ENCODE data around the gene SNRK.

SNRK gene

GRCh38 chr3:43309372-43310305 is 23.3 kb downstream of the SNRK start:
- no peak for DNase-seq (ENCODE audit: low read depth in 2 of 2)

GRCh38 chr3:43316783-43317460 is 30.6 kb downstream of the SNRK start:
- no peak for DNase-seq (ENCODE audit: low read depth in 2 of 2)

GRCh38 chr3:43317461-43318316 is 31.3 kb downstream of the SNRK start:
- DNase-seq (ENCODE audit: low read depth in 2 of 2) = no peak

- no peak for DNase-seq (ENCODE audit: low read depth in 2 of 2)
Measured at GRCh38 chr3:43319376-43319775, 33.0 kb downstream of the SNRK start.

- no peak for DNase-seq (ENCODE audit: low read depth in 2 of 2)
Measured at GRCh38 chr3:43319794-43320193, 33.5 kb downstream of the SNRK start.

GRCh38 chr3:43320288-43320687 is 33.9 kb downstream of the SNRK start:
- no peak for DNase-seq (ENCODE audit: low read depth in 2 of 2)

- no peak for DNase-seq (ENCODE audit: low read depth in 2 of 2)
Measured at GRCh38 chr3:43323541-43323940, 37.2 kb downstream of the SNRK start.

- DNase-seq (ENCODE audit: low read depth in 2 of 2) = no peak
Measured at GRCh38 chr3:43326891-43327581, 40.7 kb downstream of the SNRK start.

GRCh38 chr3:43327582-43327979 is 41.2 kb downstream of the SNRK start:
- DNase-seq (ENCODE audit: low read depth in 2 of 2) = no peak

- DNase-seq (ENCODE audit: low read depth in 2 of 2) = no peak
Measured at GRCh38 chr3:43328653-43329052, 42.3 kb downstream of the SNRK start.

GRCh38 chr3:43330981-43331380 is 44.6 kb downstream of the SNRK start:
- DNase-seq (ENCODE audit: low read depth in 2 of 2) = no peak

GRCh38 chr3:43331381-43331780 is 45.0 kb downstream of the SNRK start:
- DNase-seq (ENCODE audit: low read depth in 2 of 2) = no peak

- no peak for DNase-seq (ENCODE audit: low read depth in 2 of 2)
Measured at GRCh38 chr3:43334976-43335375, 48.6 kb downstream of the SNRK start.

GRCh38 chr3:43335799-43336198 is 49.5 kb downstream of the SNRK start:
- DNase-seq (ENCODE audit: low read depth in 2 of 2) = no peak

GRCh38 chr3:43338295-43338694 is 52.0 kb downstream of the SNRK start:
- DNase-seq (ENCODE audit: low read depth in 2 of 2) = no peak

GRCh38 chr3:43340403-43340802 is 54.1 kb downstream of the SNRK start:
- no peak for DNase-seq (ENCODE audit: low read depth in 2 of 2)

- DNase-seq (ENCODE audit: low read depth in 2 of 2) = no peak
Measured at GRCh38 chr3:43341788-43342187, 55.4 kb downstream of the SNRK start.

GRCh38 chr3:43343185-43343584 is 56.8 kb downstream of the SNRK start:
- DNase-seq (ENCODE audit: low read depth in 2 of 2) = no peak

GRCh38 chr3:43343815-43344214 is 57.5 kb downstream of the SNRK start:
- no peak for DNase-seq (ENCODE audit: low read depth in 2 of 2)

GRCh38 chr3:43344520-43344919 is 58.2 kb downstream of the SNRK start:
- DNase-seq (ENCODE audit: low read depth in 2 of 2) = no peak

GRCh38 chr3:43345246-43345645 is 58.9 kb downstream of the SNRK start:
- DNase-seq (ENCODE audit: low read depth in 2 of 2) = no peak

GRCh38 chr3:43345877-43346276 is 59.5 kb downstream of the SNRK start:
- DNase-seq (ENCODE audit: low read depth in 2 of 2) = no peak

All from stimulated activated CD8-positive, alpha-beta memory T cell treated with anti-CD3 and anti-CD28 coated beads, Interleukin-15, amount 100 ng/mL, for 4 hours (primary cell).